ENCODE measurements around the gene C9orf153. TPM values are rescaled to one million over a fixed set of nuclear protein-coding genes. Genes with fewer than 3 reads are reported as not detected.

Gene C9orf153
- total and polyA plus RNA-seq, 2 of the 8 experiments (the other 6 are each of a cell fraction or from before 2014, with no cell fraction given) = not detected

GRCh38 chr9:86186696-86187095, 72.8 kb downstream of the C9orf153 start (continued):
- TF ChIP-seq CHD7 (IDR thresholded peaks at IDR 0.05; ENCODE audit: insufficient replicate concordance, low read length) (no peak), BCL11A (IDR thresholded peaks at IDR 0.05; ENCODE audit: low read depth in 2 of 2, low read length in 2 of 2) (no peak), SIRT6 (IDR thresholded peaks at IDR 0.05; ENCODE audit: low read length) (no peak), CBX5 (IDR thresholded peaks at IDR 0.05; ENCODE audit: low read depth, low read length) (no peak), GABPA (IDR thresholded peaks at IDR 0.05; ENCODE audit: borderline replicate concordance, insufficient read depth, low read length) (no peak), CTBP2 (IDR thresholded peaks at IDR 0.05; ENCODE audit: borderline replicate concordance, insufficient read depth, insufficient read length, low read length) (no peak), SRF (IDR thresholded peaks at IDR 0.05; ENCODE audit: low read depth, low read length) (no peak), TCF12 (IDR thresholded peaks at IDR 0.05; ENCODE audit: low read depth, low read length) (no peak), CBX8 (IDR thresholded peaks at IDR 0.05; ENCODE audit: borderline replicate concordance, low read depth, low read length) (no peak)

All from H1 (cell line).